ENCODE measurements around the gene RNLS. TPM values are rescaled to one million over a fixed set of nuclear protein-coding genes. Genes with fewer than 3 reads are reported as not detected.

The RNLS gene
- total RNA-seq, 1 experiment from 2014 or later = 8.7 TPM

DNA sequence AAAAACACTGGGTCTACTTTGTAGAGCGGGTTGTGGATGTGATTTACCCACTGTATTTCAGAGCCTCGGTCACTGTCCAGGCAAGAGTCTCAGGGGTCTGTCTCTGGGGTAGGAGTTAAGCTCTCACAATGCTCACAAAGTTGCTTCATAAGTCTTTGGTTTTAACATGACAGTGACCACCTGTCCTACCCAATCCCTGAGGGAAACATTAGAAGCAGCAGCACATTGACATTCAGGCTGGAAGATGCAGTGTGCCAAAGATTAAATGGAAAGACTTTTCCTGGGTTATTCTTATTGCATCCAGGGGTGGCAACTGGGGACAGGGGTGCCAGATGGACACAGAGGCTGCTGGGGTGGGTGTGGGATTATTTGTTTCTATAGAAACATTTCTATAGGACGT lies 330.0 kb downstream of the RNLS start:
- ChIA-PET CTCF (no interaction called here), POLR2A (no interaction called here)
- Mint-ChIP-seq H3K4me3 (no peak overlapping the region), H3K4me1 (no peaks in the 10 kb centered on the region), H3K27me3 (ENCODE audit: low read depth) (no peaks in the 10 kb centered on the region; the same call in 1 of the 2 replicates), H3K36me3 (no peaks in the 10 kb centered on the region), H3K27ac (no peak overlapping the region), H3K9me3 (no peaks in the 10 kb centered on the region)
- TF ChIP-seq, protein P1, sequence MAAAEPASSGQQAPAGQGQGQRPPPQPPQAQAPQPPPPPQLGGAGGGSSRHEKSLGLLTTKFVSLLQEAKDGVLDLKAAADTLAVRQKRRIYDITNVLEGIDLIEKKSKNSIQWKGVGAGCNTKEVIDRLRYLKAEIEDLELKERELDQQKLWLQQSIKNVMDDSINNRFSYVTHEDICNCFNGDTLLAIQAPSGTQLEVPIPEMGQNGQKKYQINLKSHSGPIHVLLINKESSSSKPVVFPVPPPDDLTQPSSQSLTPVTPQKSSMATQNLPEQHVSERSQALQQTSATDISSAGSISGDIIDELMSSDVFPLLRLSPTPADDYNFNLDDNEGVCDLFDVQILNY (CRISPR knock-in tag; IDR thresholded peaks at IDR 0.05) = no peak
- TF ChIP-seq, protein P2, sequence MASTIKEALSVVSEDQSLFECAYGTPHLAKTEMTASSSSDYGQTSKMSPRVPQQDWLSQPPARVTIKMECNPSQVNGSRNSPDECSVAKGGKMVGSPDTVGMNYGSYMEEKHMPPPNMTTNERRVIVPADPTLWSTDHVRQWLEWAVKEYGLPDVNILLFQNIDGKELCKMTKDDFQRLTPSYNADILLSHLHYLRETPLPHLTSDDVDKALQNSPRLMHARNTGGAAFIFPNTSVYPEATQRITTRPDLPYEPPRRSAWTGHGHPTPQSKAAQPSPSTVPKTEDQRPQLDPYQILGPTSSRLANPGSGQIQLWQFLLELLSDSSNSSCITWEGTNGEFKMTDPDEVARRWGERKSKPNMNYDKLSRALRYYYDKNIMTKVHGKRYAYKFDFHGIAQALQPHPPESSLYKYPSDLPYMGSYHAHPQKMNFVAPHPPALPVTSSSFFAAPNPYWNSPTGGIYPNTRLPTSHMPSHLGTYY (CRISPR knock-in tag; IDR thresholded peaks at IDR 0.05) = no peak
- TF ChIP-seq ZNF263 (CRISPR knock-in tag; IDR thresholded peaks at IDR 0.05; ENCODE audit: low read depth) = no peak
- TF ChIP-seq, protein P3, sequence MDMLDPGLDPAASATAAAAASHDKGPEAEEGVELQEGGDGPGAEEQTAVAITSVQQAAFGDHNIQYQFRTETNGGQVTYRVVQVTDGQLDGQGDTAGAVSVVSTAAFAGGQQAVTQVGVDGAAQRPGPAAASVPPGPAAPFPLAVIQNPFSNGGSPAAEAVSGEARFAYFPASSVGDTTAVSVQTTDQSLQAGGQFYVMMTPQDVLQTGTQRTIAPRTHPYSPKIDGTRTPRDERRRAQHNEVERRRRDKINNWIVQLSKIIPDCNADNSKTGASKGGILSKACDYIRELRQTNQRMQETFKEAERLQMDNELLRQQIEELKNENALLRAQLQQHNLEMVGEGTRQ (CRISPR knock-in tag; IDR thresholded peaks at IDR 0.05) = no peak
- TF ChIP-seq, protein P4, sequence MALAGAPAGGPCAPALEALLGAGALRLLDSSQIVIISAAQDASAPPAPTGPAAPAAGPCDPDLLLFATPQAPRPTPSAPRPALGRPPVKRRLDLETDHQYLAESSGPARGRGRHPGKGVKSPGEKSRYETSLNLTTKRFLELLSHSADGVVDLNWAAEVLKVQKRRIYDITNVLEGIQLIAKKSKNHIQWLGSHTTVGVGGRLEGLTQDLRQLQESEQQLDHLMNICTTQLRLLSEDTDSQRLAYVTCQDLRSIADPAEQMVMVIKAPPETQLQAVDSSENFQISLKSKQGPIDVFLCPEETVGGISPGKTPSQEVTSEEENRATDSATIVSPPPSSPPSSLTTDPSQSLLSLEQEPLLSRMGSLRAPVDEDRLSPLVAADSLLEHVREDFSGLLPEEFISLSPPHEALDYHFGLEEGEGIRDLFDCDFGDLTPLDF (CRISPR knock-in tag; IDR thresholded peaks at IDR 0.05) = no peak
- TF ChIP-seq, protein P5, sequence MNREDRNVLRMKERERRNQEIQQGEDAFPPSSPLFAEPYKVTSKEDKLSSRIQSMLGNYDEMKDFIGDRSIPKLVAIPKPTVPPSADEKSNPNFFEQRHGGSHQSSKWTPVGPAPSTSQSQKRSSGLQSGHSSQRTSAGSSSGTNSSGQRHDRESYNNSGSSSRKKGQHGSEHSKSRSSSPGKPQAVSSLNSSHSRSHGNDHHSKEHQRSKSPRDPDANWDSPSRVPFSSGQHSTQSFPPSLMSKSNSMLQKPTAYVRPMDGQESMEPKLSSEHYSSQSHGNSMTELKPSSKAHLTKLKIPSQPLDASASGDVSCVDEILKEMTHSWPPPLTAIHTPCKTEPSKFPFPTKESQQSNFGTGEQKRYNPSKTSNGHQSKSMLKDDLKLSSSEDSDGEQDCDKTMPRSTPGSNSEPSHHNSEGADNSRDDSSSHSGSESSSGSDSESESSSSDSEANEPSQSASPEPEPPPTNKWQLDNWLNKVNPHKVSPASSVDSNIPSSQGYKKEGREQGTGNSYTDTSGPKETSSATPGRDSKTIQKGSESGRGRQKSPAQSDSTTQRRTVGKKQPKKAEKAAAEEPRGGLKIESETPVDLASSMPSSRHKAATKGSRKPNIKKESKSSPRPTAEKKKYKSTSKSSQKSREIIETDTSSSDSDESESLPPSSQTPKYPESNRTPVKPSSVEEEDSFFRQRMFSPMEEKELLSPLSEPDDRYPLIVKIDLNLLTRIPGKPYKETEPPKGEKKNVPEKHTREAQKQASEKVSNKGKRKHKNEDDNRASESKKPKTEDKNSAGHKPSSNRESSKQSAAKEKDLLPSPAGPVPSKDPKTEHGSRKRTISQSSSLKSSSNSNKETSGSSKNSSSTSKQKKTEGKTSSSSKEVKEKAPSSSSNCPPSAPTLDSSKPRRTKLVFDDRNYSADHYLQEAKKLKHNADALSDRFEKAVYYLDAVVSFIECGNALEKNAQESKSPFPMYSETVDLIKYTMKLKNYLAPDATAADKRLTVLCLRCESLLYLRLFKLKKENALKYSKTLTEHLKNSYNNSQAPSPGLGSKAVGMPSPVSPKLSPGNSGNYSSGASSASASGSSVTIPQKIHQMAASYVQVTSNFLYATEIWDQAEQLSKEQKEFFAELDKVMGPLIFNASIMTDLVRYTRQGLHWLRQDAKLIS (CRISPR knock-in tag; IDR thresholded peaks at IDR 0.05; ENCODE audit: borderline replicate concordance) = no peak
- ATAC-seq = no peak
- no peak for DNase-seq (ENCODE audit: low spot score)

DNA sequence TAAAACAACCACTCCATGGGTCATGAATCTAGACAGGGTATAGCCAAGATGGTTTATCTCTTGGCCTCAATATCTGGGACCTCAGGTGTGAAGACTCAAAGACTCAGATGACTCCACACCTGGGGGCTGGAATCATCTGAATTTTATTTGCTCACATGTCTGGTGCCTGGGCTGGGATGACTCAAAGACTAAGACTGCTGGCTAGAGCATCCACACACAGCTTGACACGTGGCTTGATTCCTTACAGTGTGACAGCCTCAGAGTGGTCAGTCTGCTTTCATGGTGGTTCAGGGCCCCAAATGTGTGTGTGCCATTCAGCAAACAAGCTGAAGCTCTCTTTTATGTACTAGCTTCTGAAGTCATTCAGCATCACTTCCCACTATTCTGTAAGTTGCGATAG lies 333.7 kb downstream of the RNLS start:
- ChIA-PET POLR2A (no interaction called here), CTCF (no interaction called here)
- DNase-seq (ENCODE audit: low spot score) (no peak), ATAC-seq (no peak)
- no peak overlapping the region for H3K4me3 Mint-ChIP-seq
- no peak overlapping the region for H3K27ac Mint-ChIP-seq
- H3K36me3 Mint-ChIP-seq = no peaks in the 10 kb centered on the region
- no peak for TF ChIP-seq HMGA2 (CRISPR knock-in tag; IDR thresholded peaks at IDR 0.05)
- no peak for TF ChIP-seq ZNF423 (CRISPR knock-in tag; IDR thresholded peaks at IDR 0.05)
- TF ChIP-seq NFE2L1 (CRISPR knock-in tag; IDR thresholded peaks at IDR 0.05) = no peak
- TF ChIP-seq, protein P6, sequence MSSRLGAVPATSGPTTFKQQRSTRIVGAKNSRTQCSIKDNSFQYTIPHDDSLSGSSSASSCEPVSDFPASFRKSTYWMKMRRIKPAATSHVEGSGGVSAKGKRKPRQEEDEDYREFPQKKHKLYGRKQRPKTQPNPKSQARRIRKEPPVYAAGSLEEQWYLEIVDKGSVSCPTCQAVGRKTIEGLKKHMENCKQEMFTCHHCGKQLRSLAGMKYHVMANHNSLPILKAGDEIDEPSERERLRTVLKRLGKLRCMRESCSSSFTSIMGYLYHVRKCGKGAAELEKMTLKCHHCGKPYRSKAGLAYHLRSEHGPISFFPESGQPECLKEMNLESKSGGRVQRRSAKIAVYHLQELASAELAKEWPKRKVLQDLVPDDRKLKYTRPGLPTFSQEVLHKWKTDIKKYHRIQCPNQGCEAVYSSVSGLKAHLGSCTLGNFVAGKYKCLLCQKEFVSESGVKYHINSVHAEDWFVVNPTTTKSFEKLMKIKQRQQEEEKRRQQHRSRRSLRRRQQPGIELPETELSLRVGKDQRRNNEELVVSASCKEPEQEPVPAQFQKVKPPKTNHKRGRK (CRISPR knock-in tag; IDR thresholded peaks at IDR 0.05; ENCODE audit: borderline replicate concordance) = no peak
- no peak for TF ChIP-seq ZNF219 (CRISPR knock-in tag; IDR thresholded peaks at IDR 0.05; ENCODE audit: borderline replicate concordance)
- TF ChIP-seq MXD4 (CRISPR knock-in tag; IDR thresholded peaks at IDR 0.05; ENCODE audit: borderline replicate concordance) = no peak
- TF ChIP-seq, protein P7, sequence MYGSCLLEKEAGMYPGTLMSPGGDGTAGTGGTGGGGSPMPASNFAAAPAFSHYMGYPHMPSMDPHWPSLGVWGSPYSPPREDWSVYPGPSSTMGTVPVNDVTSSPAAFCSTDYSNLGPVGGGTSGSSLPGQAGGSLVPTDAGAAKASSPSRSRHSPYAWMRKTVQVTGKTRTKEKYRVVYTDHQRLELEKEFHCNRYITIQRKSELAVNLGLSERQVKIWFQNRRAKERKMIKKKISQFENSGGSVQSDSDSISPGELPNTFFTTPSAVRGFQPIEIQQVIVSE (CRISPR knock-in tag; IDR thresholded peaks at IDR 0.05; ENCODE audit: borderline replicate concordance) = no peak
- TF ChIP-seq SP1 (CRISPR knock-in tag; conservative IDR thresholded peaks at IDR 0.05) = no peak
- TF ChIP-seq, protein P8, sequence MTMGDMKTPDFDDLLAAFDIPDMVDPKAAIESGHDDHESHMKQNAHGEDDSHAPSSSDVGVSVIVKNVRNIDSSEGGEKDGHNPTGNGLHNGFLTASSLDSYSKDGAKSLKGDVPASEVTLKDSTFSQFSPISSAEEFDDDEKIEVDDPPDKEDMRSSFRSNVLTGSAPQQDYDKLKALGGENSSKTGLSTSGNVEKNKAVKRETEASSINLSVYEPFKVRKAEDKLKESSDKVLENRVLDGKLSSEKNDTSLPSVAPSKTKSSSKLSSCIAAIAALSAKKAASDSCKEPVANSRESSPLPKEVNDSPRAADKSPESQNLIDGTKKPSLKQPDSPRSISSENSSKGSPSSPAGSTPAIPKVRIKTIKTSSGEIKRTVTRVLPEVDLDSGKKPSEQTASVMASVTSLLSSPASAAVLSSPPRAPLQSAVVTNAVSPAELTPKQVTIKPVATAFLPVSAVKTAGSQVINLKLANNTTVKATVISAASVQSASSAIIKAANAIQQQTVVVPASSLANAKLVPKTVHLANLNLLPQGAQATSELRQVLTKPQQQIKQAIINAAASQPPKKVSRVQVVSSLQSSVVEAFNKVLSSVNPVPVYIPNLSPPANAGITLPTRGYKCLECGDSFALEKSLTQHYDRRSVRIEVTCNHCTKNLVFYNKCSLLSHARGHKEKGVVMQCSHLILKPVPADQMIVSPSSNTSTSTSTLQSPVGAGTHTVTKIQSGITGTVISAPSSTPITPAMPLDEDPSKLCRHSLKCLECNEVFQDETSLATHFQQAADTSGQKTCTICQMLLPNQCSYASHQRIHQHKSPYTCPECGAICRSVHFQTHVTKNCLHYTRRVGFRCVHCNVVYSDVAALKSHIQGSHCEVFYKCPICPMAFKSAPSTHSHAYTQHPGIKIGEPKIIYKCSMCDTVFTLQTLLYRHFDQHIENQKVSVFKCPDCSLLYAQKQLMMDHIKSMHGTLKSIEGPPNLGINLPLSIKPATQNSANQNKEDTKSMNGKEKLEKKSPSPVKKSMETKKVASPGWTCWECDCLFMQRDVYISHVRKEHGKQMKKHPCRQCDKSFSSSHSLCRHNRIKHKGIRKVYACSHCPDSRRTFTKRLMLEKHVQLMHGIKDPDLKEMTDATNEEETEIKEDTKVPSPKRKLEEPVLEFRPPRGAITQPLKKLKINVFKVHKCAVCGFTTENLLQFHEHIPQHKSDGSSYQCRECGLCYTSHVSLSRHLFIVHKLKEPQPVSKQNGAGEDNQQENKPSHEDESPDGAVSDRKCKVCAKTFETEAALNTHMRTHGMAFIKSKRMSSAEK (CRISPR knock-in tag; IDR thresholded peaks at IDR 0.05; ENCODE audit: borderline replicate concordance) = no peak
- no peaks in the 10 kb centered on the region for H3K27me3 Mint-ChIP-seq (ENCODE audit: low read depth)
- H3K9me3 Mint-ChIP-seq = no peaks in the 10 kb centered on the region
- no peaks in the 10 kb centered on the region; the same call in 1 of the 2 replicates for H3K4me1 Mint-ChIP-seq

Measured in WTC11 (cell line).